ENCODE data around the gene SGSM1. TPM values are rescaled to one million over a fixed set of nuclear protein-coding genes. Genes with fewer than 3 reads are reported as not detected.

The SGSM1 gene
- total and polyA plus RNA-seq, 2 donors from 2014 or later, result 3.6 to 4.7 TPM

DNA sequence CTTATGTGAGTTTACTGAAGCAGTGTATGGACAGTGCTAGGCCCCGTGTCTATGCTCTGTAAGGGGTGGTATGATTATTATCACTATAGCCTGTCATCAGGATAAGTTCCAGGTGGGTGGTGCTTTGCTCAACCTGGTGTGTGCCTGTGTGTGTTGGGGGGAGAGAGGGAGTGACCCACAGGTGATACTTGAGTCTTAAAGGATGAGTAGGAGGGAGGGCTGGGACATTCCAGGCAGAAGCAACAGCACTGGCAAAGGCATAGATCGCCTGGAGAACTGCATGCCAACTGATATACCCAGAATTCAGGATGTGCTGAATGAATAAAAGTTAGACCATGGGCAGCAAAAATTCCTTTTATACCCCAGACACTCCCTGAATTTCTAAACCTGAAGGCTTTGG lies 151.0 kb downstream of the SGSM1 start:
- TF ChIP-seq, protein P1, sequence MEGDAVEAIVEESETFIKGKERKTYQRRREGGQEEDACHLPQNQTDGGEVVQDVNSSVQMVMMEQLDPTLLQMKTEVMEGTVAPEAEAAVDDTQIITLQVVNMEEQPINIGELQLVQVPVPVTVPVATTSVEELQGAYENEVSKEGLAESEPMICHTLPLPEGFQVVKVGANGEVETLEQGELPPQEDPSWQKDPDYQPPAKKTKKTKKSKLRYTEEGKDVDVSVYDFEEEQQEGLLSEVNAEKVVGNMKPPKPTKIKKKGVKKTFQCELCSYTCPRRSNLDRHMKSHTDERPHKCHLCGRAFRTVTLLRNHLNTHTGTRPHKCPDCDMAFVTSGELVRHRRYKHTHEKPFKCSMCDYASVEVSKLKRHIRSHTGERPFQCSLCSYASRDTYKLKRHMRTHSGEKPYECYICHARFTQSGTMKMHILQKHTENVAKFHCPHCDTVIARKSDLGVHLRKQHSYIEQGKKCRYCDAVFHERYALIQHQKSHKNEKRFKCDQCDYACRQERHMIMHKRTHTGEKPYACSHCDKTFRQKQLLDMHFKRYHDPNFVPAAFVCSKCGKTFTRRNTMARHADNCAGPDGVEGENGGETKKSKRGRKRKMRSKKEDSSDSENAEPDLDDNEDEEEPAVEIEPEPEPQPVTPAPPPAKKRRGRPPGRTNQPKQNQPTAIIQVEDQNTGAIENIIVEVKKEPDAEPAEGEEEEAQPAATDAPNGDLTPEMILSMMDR (IDR thresholded peaks at IDR 0.05; ENCODE audit: borderline replicate concordance, extremely low read depth, insufficient read depth), result no peak
- FAIRE-seq, result no peak
- Histone ChIP-seq H3K4me1 (ENCODE audit: control insufficient read depth in 2 of 3, insufficient read depth in 2 of 3, low read depth in 1 of 3, low read length in 3 of 3) (peaks cover 0 to 20% (median 11%) of the 10 kb centered on the region in 3 donors), H3K27me3 (ENCODE audit: control insufficient read depth, insufficient read depth, low read length) (no peaks in the 10 kb centered on the region), H3K36me3 (ENCODE audit: control insufficient read depth in 2 of 3, insufficient read depth in 3 of 3, low read length in 3 of 3) (no peaks in the 10 kb centered on the region), H3K27ac (ENCODE audit: low read depth in 2 of 2, low read length in 2 of 2) (no peak overlapping the region), H3K9me3 (ENCODE audit: control insufficient read depth in 2 of 3, insufficient read depth in 1 of 3, low read length in 3 of 3) (no peaks in the 10 kb centered on the region), H3K4me3 (ENCODE audit: low read length in 3 of 3) (no peak overlapping the region), H3K9ac (ENCODE audit: low read length in 3 of 3) (no peak overlapping the region)
- peak in 1 of 5 donors; percentile 11 for DNase-seq
- intact Hi-C loops (cut with DNase I), result no loop called here

DNA sequence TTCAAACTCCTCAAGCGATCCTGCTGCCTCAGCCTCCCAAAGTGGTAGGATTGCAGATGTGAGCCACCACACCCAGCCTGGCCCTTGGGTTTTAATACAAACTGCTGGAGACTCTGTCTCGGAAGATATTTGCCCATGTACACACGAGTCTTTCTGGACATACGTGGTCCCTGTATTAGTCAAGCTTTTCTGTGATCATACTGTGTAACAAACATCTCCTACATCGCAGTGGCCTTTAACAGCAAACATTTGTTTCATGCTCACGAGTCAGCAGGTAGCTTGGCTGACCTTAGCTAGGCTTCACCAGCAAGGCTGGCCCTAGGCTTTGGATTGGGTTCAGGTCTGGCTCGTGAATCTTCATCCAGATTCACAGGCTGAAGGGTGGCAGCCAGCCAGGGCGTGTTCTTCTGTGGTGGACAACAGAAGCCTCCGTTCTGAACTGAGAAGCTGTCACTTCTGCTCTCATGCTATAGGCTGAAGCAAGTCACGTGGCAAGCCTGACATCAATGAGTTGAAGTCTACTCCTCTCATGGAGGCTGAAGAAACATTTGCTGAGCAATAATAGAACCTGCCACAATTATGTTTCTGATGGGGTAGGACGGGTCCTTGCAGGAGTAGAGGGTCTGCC lies 155.3 kb downstream of the SGSM1 start:
- no peaks in the 10 kb centered on the region for H3K36me3 ChIP-seq (ENCODE audit: control insufficient read depth in 2 of 3, insufficient read depth in 3 of 3, low read length in 3 of 3)
- no peak for FAIRE-seq

DNA sequence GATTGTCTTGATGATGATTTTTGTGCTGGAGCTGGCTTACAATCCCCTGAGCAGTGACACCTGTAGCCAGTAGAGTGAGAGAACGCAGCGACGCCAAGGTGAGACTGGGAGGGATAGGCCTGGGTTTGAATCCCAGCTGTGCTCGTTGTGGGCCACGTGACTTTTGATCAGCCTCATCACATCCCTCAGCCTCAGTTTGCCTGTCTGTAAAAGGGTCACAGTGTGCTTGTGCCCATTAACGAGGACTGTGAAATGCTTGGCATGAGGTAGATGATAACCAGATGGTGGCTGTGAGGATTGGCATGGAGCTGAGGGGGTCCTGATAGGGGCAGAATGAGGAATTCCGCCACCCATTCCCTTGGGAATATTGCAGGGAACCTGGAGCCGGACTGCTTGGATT lies 156.1 kb downstream of the SGSM1 start:
- Histone ChIP-seq H3K4me3 (ENCODE audit: low read length in 3 of 3) (no peak overlapping the region), H3K4me1 (ENCODE audit: control insufficient read depth in 2 of 3, insufficient read depth in 2 of 3, low read depth in 1 of 3, low read length in 3 of 3) (peaks cover 0 to 12% (median 10%) of the 10 kb centered on the region in 3 donors), H3K9me3 (ENCODE audit: control insufficient read depth in 2 of 3, insufficient read depth in 1 of 3, low read length in 3 of 3) (no peaks in the 10 kb centered on the region), H3K36me3 (ENCODE audit: control insufficient read depth in 2 of 3, insufficient read depth in 3 of 3, low read length in 3 of 3) (no peaks in the 10 kb centered on the region), H3K27ac (ENCODE audit: low read depth in 2 of 2, low read length in 2 of 2) (no peak overlapping the region), H3K9ac (ENCODE audit: low read length in 3 of 3) (no peak overlapping the region), H3K27me3 (ENCODE audit: control insufficient read depth, insufficient read depth, low read length) (no peaks in the 10 kb centered on the region)
- TF ChIP-seq, protein P1 (IDR thresholded peaks at IDR 0.05; ENCODE audit: borderline replicate concordance, extremely low read depth, insufficient read depth), result no peak
- intact Hi-C loops (cut with DNase I), result no loop called here
- FAIRE-seq (no peak), DNase-seq (no peak)

More for the DNA sequence above, 155.3 kb downstream of the SGSM1 start:
- Histone ChIP-seq H3K4me3 (ENCODE audit: low read length in 3 of 3) (no peak overlapping the region), H3K4me1 (ENCODE audit: control insufficient read depth in 2 of 3, insufficient read depth in 2 of 3, low read depth in 1 of 3, low read length in 3 of 3) (peaks cover 0 to 10% (median 7%) of the 10 kb centered on the region in 3 donors), H3K9ac (ENCODE audit: low read length in 3 of 3) (no peak overlapping the region), H3K9me3 (ENCODE audit: control insufficient read depth in 2 of 3, insufficient read depth in 1 of 3, low read length in 3 of 3) (no peaks in the 10 kb centered on the region), H3K27me3 (ENCODE audit: control insufficient read depth, insufficient read depth, low read length) (no peaks in the 10 kb centered on the region), H3K27ac (ENCODE audit: low read depth in 2 of 2, low read length in 2 of 2) (no peak overlapping the region)
- no peak for DNase-seq
- TF ChIP-seq, protein P1 (IDR thresholded peaks at IDR 0.05; ENCODE audit: borderline replicate concordance, extremely low read depth, insufficient read depth), result no peak
- intact Hi-C loops (cut with DNase I), result no loop called here
